SU-DHL-6 (cell line): Measurements from ENCODE around the gene OSGIN1.

Source experiments
- CTCF ChIP-seq: fragments of 200-600 bp; sonication (generic); IDR thresholded peaks from one replicate; pipeline ENCODE4 v1.5.1; 2017; ENCODE audit warnings: antibody characterized with exemption, mild to moderate bottlenecking, low read length, moderate library complexity; ENCODE audit not compliant: insufficient read depth, poor library complexity, severe bottlenecking
- EZH2phosphoT487 ChIP-seq: fragments of 200-600 bp; sonication (generic), shearing (Covaris generic); conservative IDR thresholded peaks from 2 replicates; pipeline ENCODE4 v1.6.1; 2018; ENCODE audit warnings: mild to moderate bottlenecking, antibody characterized with exemption, low read length, moderate library complexity, mixed read lengths

GRCh38 chr16:83952587-83952939, 477 bp upstream of the OSGIN1 start:
- TF ChIP-seq CTCF (no peak), EZH2phosphoT487 (no peak)
